H9 (cell line): Measurements from ENCODE around the gene HTR7. TPM values are rescaled to one million over a fixed set of nuclear protein-coding genes. Genes with fewer than 3 reads are reported as not detected.

Experiments used
- DNase-seq: peaks from one replicate; pipeline ENCODE4 v3.0.0-alpha.2; 2017
- H2AFZ ChIP-seq: one replicate; pipeline ENCODE4 v1.6.1; 2013; ENCODE audit warnings: mild to moderate bottlenecking, low read length, control low read depth, moderate library complexity
- H2AK5ac ChIP-seq: 2 replicates; pipeline ENCODE4 v1.6.1; 2013; ENCODE audit warnings: low read length, control low read depth, mixed read lengths; ENCODE audit not compliant: insufficient read length
- H2BK120ac ChIP-seq: one replicate; pipeline ENCODE4 v1.6.1; 2013; ENCODE audit warnings: low read depth, mild to moderate bottlenecking, low read length, control low read depth, inconsistent platforms; ENCODE audit not compliant: poor library complexity, severe bottlenecking
- H2BK12ac ChIP-seq: 2 replicates; pipeline ENCODE4 v1.6.1; 2013; ENCODE audit warnings: low read length, control low read depth, mixed read lengths, low read depth; ENCODE audit not compliant: insufficient read length
- H2BK15ac ChIP-seq: 2 replicates; pipeline ENCODE4 v1.6.1; 2013; ENCODE audit warnings: low read depth, low read length, control low read depth
- H2BK20ac ChIP-seq: one replicate; pipeline ENCODE4 v1.6.1; 2013; ENCODE audit warnings: low read depth, mild to moderate bottlenecking, low read length, control low read depth, inconsistent platforms; ENCODE audit not compliant: poor library complexity, severe bottlenecking
- H2BK5ac ChIP-seq: 2 replicates; pipeline ENCODE4 v1.6.1; 2013; ENCODE audit warnings: low read length, control low read depth, mixed read lengths; ENCODE audit not compliant: insufficient read length
- H3K14ac ChIP-seq: 2 replicates; pipeline ENCODE4 v1.6.1; 2013; ENCODE audit warnings: low read length, control low read depth; ENCODE audit not compliant: insufficient read depth
- H3K18ac ChIP-seq: 2 replicates; pipeline ENCODE4 v1.6.1; 2013; ENCODE audit warnings: low read depth, mild to moderate bottlenecking, mixed read lengths, low read length, control low read depth; ENCODE audit not compliant: insufficient read length
- H3K23ac ChIP-seq: 2 replicates; pipeline ENCODE4 v1.6.1; 2013; ENCODE audit warnings: low read length, control low read depth, mixed read lengths, low read depth; ENCODE audit not compliant: insufficient read length
- H3K23me2 ChIP-seq: 2 replicates; pipeline ENCODE4 v1.6.1; 2013; ENCODE audit warnings: low read depth, mild to moderate bottlenecking, mixed read lengths, low read length, control low read depth; ENCODE audit not compliant: insufficient read length, poor library complexity, severe bottlenecking
- H3K27ac ChIP-seq: 2 replicates; pipeline ENCODE4 v1.5.1; 2013; ENCODE audit warnings: low read length, control low read depth, mixed read lengths, low read depth; ENCODE audit not compliant: insufficient read length
- H3K27me3 ChIP-seq: 2 replicates; pipeline ENCODE4 v1.6.1; 2013; ENCODE audit warnings: low read length, control low read depth, inconsistent platforms; ENCODE audit not compliant: insufficient read depth
- H3K4ac ChIP-seq: 2 replicates; pipeline ENCODE4 v1.6.1; 2013; ENCODE audit warnings: low read depth, mild to moderate bottlenecking, control low read depth, inconsistent platforms, low read length, moderate library complexity
- H3K4me1 ChIP-seq: 2 replicates; pipeline ENCODE4 v1.6.1; 2013; ENCODE audit warnings: low read length, control low read depth, inconsistent platforms; ENCODE audit not compliant: insufficient read depth
- H3K4me2 ChIP-seq: 2 replicates; pipeline ENCODE4 v1.6.1; 2013; ENCODE audit warnings: low read length, control low read depth, mixed read lengths; ENCODE audit not compliant: insufficient read length, insufficient read depth
- H3K56ac ChIP-seq: 2 replicates; pipeline ENCODE4 v1.6.1; 2013; ENCODE audit warnings: low read depth, mild to moderate bottlenecking, mixed read lengths, low read length, control low read depth; ENCODE audit not compliant: insufficient read length
- H3K79me1 ChIP-seq: 2 replicates; pipeline ENCODE4 v1.6.1; 2013; ENCODE audit warnings: low read depth, mild to moderate bottlenecking, moderate library complexity, low read length, control low read depth, inconsistent platforms; ENCODE audit not compliant: insufficient read depth, poor library complexity, severe bottlenecking
- H3K79me2 ChIP-seq: 2 replicates; pipeline ENCODE4 v1.6.1; 2013; ENCODE audit warnings: low read length, control low read depth, inconsistent platforms; ENCODE audit not compliant: insufficient read depth
- H3K9ac ChIP-seq: 2 replicates; pipeline ENCODE4 v1.6.1; 2013; ENCODE audit warnings: low read length, control low read depth, mixed read lengths; ENCODE audit not compliant: insufficient read length; ENCODE audit errors: extremely low read depth
- H3K9me3 ChIP-seq: one replicate; pipeline ENCODE4 v1.6.1; 2013; ENCODE audit warnings: low read depth, low read length, inconsistent platforms; ENCODE audit not compliant: control insufficient read depth
- H3T11ph ChIP-seq: one replicate; pipeline ENCODE4 v1.6.1; 2013; ENCODE audit warnings: mild to moderate bottlenecking, low read length, control low read depth, inconsistent platforms
- H4K20me1 ChIP-seq: one replicate; pipeline ENCODE4 v1.6.1; 2013; ENCODE audit not compliant: control insufficient read depth, insufficient read length, insufficient read depth
- H4K5ac ChIP-seq: 2 replicates; pipeline ENCODE4 v1.6.1; 2013; ENCODE audit warnings: low read depth, mild to moderate bottlenecking, mixed read lengths, low read length, control low read depth; ENCODE audit not compliant: insufficient read length
- H4K8ac ChIP-seq: replicated peaks from 2 replicates; pipeline ENCODE4 v1.6.1; 2013; ENCODE audit warnings: low read length, control low read depth, mixed read lengths, low read depth; ENCODE audit not compliant: insufficient read length
- H4K91ac ChIP-seq: 2 replicates; pipeline ENCODE4 v1.6.1; 2013; ENCODE audit warnings: low read depth, mild to moderate bottlenecking, moderate library complexity, mixed read lengths, low read length, control low read depth; ENCODE audit not compliant: insufficient read length
- H3K27ac Mint-ChIP-seq, 3 experiments: 2 replicates in 2 of 3; 3 replicates in 1 of 3; pipeline ENCODE4 v1.8.0; 2020 to 2021; ENCODE audit warnings: mixed read lengths in 3 of 3, mild to moderate bottlenecking in 1 of 3, moderate library complexity in 1 of 3
- H3K27me3 Mint-ChIP-seq: 2 replicates; pipeline ENCODE4 v1.8.0; 2021; ENCODE audit warnings: low read depth, mild to moderate bottlenecking, moderate library complexity, mixed read lengths
- H3K36me3 Mint-ChIP-seq, 3 experiments: 2 replicates in 2 of 3; 3 replicates in 1 of 3; pipeline ENCODE4 v1.8.0; 2020 to 2021; ENCODE audit warnings: low read depth in 3 of 3, mixed read lengths in 3 of 3; ENCODE audit not compliant: insufficient read depth in 1 of 3
- H3K4me1 Mint-ChIP-seq, 2 experiments: 2 replicates each; pipeline ENCODE4 v1.8.0; 2020; ENCODE audit warnings: mixed read lengths in 2 of 2
- H3K4me3 Mint-ChIP-seq, 2 experiments: 2 replicates in 1 of 2; 3 replicates in 1 of 2; pipeline ENCODE4 v1.8.0; 2020 to 2021; ENCODE audit warnings: mild to moderate bottlenecking in 2 of 2, mixed read lengths in 2 of 2, moderate library complexity in 1 of 2
- H3K9me3 Mint-ChIP-seq, 2 experiments: 2 replicates in 1 of 2; 3 replicates in 1 of 2; pipeline ENCODE4 v1.8.0; 2020; ENCODE audit warnings: mild to moderate bottlenecking in 2 of 2, mixed read lengths in 2 of 2, moderate library complexity in 1 of 2
- WGBS: extraction: QIAGEN DNeasy Blood & Tissue Kit; methylation state at CpG from one replicate; pipeline ENCODE4 v1.1.7; 2013; ENCODE audit warnings: missing lambda C conversion rate, low lambda C conversion rate, mixed read lengths; ENCODE audit not compliant: insufficient read length; ENCODE audit errors: extremely low coverage; 5-methylcytosine and 5-hydroxymethylcytosine counted together
- total RNA-seq: library from RNA; stranded (reverse); gene quantifications from 2 replicates; pipeline ENCODE4 v1.2.1, GENCODE V29; 2021
- TF ChIP-seq, protein P1 (sequence below): fragments of 200-600 bp; sonication (generic); conservative IDR thresholded peaks from 3 replicates; pipeline ENCODE4 v1.8.0; 2021; ENCODE audit warnings: antibody characterized with exemption, mild to moderate bottlenecking

Gene HTR7
- total RNA-seq, 1 experiment from 2014 or later = 21.3 TPM

DNA sequence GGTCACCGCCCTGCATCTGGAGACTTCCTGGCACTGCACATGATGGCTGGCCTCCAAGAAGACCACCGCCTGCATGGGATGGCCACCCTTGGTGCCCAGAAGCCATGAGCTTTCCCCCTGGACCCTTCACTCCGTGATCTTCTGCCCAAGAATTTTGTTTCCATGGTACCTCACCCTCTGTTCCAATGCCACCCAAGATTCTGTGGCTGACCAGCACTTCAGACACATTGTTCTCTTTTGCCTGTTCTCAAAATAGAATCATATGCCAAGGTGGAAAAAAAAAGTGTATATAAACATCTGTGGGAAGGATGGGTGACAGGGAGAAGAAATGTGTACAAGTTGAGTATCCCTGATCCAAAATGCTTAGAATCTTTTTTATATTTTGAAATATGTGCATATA, 12.1 kb downstream of the HTR7 start:
- Histone ChIP-seq H2BK20ac (no peak overlapping the region), H4K5ac (no peak overlapping the region), H2BK12ac (no peak overlapping the region), H3K4ac (no peak overlapping the region), H3K18ac (no peak overlapping the region), H2BK5ac (no peak overlapping the region), H3K9ac (no peak overlapping the region), H3K27me3 (no peaks in the 10 kb centered on the region), H3K56ac (no peak overlapping the region), H2AK5ac (no peak overlapping the region), H4K8ac (no peak overlapping the region), H3K9me3 (no peaks in the 10 kb centered on the region), H3K4me1 (no peaks in the 10 kb centered on the region), H3K23me2 (no peaks in the 10 kb centered on the region), H3K14ac (no peak overlapping the region), H3K27ac (no peak overlapping the region), H3K23ac (no peak overlapping the region), H2BK15ac (no peak overlapping the region), H3T11ph (no peak overlapping the region), H4K91ac (no peak overlapping the region), H3K79me1 (no peaks in the 10 kb centered on the region), H2AFZ (no peak overlapping the region), H2BK120ac (no peak overlapping the region), H4K20me1 (no peaks in the 10 kb centered on the region), H3K79me2 (no peaks in the 10 kb centered on the region), H3K4me2 (no peak overlapping the region)
- Mint-ChIP-seq H3K27me3 (peaks cover 1% of the 10 kb centered on the region), H3K4me3 (no peak overlapping the region; a peak in 1 of 5 replicates), H3K4me1 (peaks cover 0 to 5% of the 10 kb centered on the region in 2 experiments; a peak in 1 of 4 replicates), H3K27ac (no peak overlapping the region), H3K36me3 (peaks cover 8 to 16% (median 16%) of the 10 kb centered on the region in 3 experiments), H3K9me3 (peaks cover 20 to 25% of the 10 kb centered on the region in 2 experiments)
- WGBS = no CpG with 5 or more reads among the region's 3 CpGs
- TF ChIP-seq, protein P1, sequence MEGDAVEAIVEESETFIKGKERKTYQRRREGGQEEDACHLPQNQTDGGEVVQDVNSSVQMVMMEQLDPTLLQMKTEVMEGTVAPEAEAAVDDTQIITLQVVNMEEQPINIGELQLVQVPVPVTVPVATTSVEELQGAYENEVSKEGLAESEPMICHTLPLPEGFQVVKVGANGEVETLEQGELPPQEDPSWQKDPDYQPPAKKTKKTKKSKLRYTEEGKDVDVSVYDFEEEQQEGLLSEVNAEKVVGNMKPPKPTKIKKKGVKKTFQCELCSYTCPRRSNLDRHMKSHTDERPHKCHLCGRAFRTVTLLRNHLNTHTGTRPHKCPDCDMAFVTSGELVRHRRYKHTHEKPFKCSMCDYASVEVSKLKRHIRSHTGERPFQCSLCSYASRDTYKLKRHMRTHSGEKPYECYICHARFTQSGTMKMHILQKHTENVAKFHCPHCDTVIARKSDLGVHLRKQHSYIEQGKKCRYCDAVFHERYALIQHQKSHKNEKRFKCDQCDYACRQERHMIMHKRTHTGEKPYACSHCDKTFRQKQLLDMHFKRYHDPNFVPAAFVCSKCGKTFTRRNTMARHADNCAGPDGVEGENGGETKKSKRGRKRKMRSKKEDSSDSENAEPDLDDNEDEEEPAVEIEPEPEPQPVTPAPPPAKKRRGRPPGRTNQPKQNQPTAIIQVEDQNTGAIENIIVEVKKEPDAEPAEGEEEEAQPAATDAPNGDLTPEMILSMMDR = no peak
- DNase-seq = no peak
